A549 (cell line): Measurements from ENCODE around the gene NCOA1. TPM values are rescaled to one million over a fixed set of nuclear protein-coding genes. Genes with fewer than 3 reads are reported as not detected.
A peak's percentile ranks its signal among the peaks of the same experiment; 100 is the strongest.

Source experiments
- ATAC-seq, 2 experiments: fragments of 200-7000 bp in 1 of 2; fragments of >200 bp in 1 of 2; cut with Nextera tagmentation in 1 of 2; cut with Tn5 transposase in 1 of 2; 3 replicates each; pipeline versions ENCODE4 v1.8.0 to v1.9.1; 2018 to 2020; ENCODE audit warnings: mild to moderate bottlenecking in 1 of 2, moderate library complexity in 1 of 2
- CTCF ChIA-PET: fragments of 300-600 bp; sonication (Branson Sonifier 250); formaldehyde crosslinking; extraction: SDS; loops from one replicate; lab custom pipeline; 2021; ENCODE audit warnings: antibody characterized with exemption, inconsistent platforms; lab: Yijun Ruan, JAX
- POLR2A ChIA-PET: fragments of 350-600 bp; formaldehyde crosslinking; extraction: SDS; loops from one replicate; lab custom pipeline; 2021; ENCODE audit warnings: antibody characterized with exemption, inconsistent platforms; lab: Yijun Ruan, JAX
- DNase-seq, 2 experiments: peaks; one replicate each; pipeline versions ENCODE4 v3.0.0 to v3.0.0-alpha.2; 2011 to 2016; ENCODE audit warnings: low read depth in 1 of 2, low spot score in 1 of 2
- FAIRE-seq: peaks from 2 replicates; lab custom pipeline; 2011; peaks lifted over from hg19 to GRCh38; lab: Jason Lieb, UNC
- H3K27ac ChIP-seq, 2 experiments: fragments of >200 bp; sonication (Bioruptor Twin); formaldehyde crosslinking; 3 replicates each; pipeline ENCODE4 v1.5.1; 2016 to 2017
- H3K4me1 ChIP-seq: fragments of >200 bp; sonication (Bioruptor Twin); formaldehyde crosslinking; 3 replicates; pipeline ENCODE4 v1.6.1; 2016
- H3K4me2 ChIP-seq: fragments of >200 bp; sonication (Bioruptor Twin); formaldehyde crosslinking; 3 replicates; pipeline ENCODE4 v1.6.1; 2016
- H3K4me3 ChIP-seq: fragments of >200 bp; sonication (Bioruptor Twin); formaldehyde crosslinking; 3 replicates; pipeline ENCODE4 v1.5.1; 2016
- H3K9me3 ChIP-seq: fragments of >200 bp; sonication (Bioruptor Twin); formaldehyde crosslinking; 3 replicates; pipeline ENCODE4 v1.6.1; 2016
- BHLHE40 ChIP-seq: IDR thresholded peaks from 2 replicates; pipeline ENCODE4 v1.6.1; 2012; ENCODE audit warnings: low read depth, low read length, inconsistent platforms
- CBX2 ChIP-seq: fragments of 200-600 bp; sonication (generic); IDR thresholded peaks from 2 replicates; pipeline ENCODE4 v1.6.1; 2016; ENCODE audit warnings: low read depth, mild to moderate bottlenecking, borderline replicate concordance
- CEBPB ChIP-seq, 2 experiments: fragments of >200 bp in 1 of 2; sonication (Bioruptor Twin) in 1 of 2; formaldehyde crosslinking in 1 of 2; IDR thresholded peaks; 2 replicates each; pipeline ENCODE4 v1.6.1; 2012 to 2016
- EHF ChIP-seq: fragments of 250-450 bp; sonication (Bioruptor Pico); IDR thresholded peaks from 2 replicates; pipeline ENCODE4 v1.5.0; 2020; ENCODE audit warnings: mild to moderate bottlenecking
- EHMT2 ChIP-seq: fragments of 200-600 bp; sonication (generic); IDR thresholded peaks from 2 replicates; pipeline ENCODE4 v1.6.1; 2016; ENCODE audit warnings: antibody characterized with exemption, low read depth, mild to moderate bottlenecking, moderate library complexity
- FOSL2 ChIP-seq, 2 experiments: fragments of 450-650 bp in 1 of 2; fragments of >200 bp in 1 of 2; sonication (Bioruptor Twin) in 1 of 2; formaldehyde crosslinking; IDR thresholded peaks; 2 replicates each; pipeline versions ENCODE4 v1.5.0 to v1.6.1; 2016 to 2020; ENCODE audit warnings: mild to moderate bottlenecking in 1 of 2, moderate library complexity in 1 of 2
- HDAC2 ChIP-seq: fragments of 200-600 bp; sonication (generic); IDR thresholded peaks from 2 replicates; pipeline ENCODE4 v1.6.1; 2016
- HES2 ChIP-seq: fragments of >200 bp; sonication (Bioruptor Twin); formaldehyde crosslinking; IDR thresholded peaks from 2 replicates; pipeline ENCODE4 v1.6.1; 2016
- HOXB13 ChIP-seq: fragments of 250-450 bp; sonication (Bioruptor Pico); IDR thresholded peaks from 2 replicates; pipeline ENCODE4 v1.5.0; 2020; ENCODE audit warnings: low read depth, mild to moderate bottlenecking, moderate library complexity
- JUNB ChIP-seq: fragments of >200 bp; sonication (Bioruptor Twin); formaldehyde crosslinking; IDR thresholded peaks from 2 replicates; pipeline ENCODE4 v1.6.1; 2016
- KDM5A ChIP-seq: fragments of 200-600 bp; sonication (generic); IDR thresholded peaks from 2 replicates; pipeline ENCODE4 v1.6.1; 2016; ENCODE audit warnings: antibody characterized with exemption, mild to moderate bottlenecking
- MAZ ChIP-seq: fragments of 150-350 bp; IDR thresholded peaks from 2 replicates; pipeline ENCODE4 v1.6.1; 2014; ENCODE audit warnings: antibody characterized with exemption, low read depth, low read length, borderline replicate concordance
- MYC ChIP-seq: IDR thresholded peaks from 2 replicates; pipeline ENCODE4 v1.6.1; 2012; ENCODE audit warnings: mild to moderate bottlenecking, inconsistent platforms, low read length, improper control_type of control experiment, borderline replicate concordance
- NR3C1 ChIP-seq: fragments of >200 bp; sonication (Bioruptor Twin); formaldehyde crosslinking; IDR thresholded peaks from 3 replicates; pipeline ENCODE4 v1.6.1; 2017
- PBX3 ChIP-seq: IDR thresholded peaks from 2 replicates; pipeline ENCODE4 v1.6.1; 2012
- RAD21 ChIP-seq, 2 experiments: fragments of >200 bp in 1 of 2; sonication (Bioruptor Twin) in 1 of 2; formaldehyde crosslinking in 1 of 2; IDR thresholded peaks in 1 of 2; conservative IDR thresholded peaks in 1 of 2; 2 replicates in 1 of 2; 3 replicates in 1 of 2; pipeline ENCODE4 v1.6.1; 2012 to 2018; ENCODE audit warnings: inconsistent platforms in 1 of 2
- REST ChIP-seq: fragments of 200-600 bp; sonication (generic); IDR thresholded peaks from 2 replicates; pipeline ENCODE4 v1.6.1; 2016; ENCODE audit warnings: antibody characterized with exemption, mild to moderate bottlenecking, moderate library complexity
- RFX5 ChIP-seq: fragments of 450-650 bp; IDR thresholded peaks from 2 replicates; pipeline ENCODE4 v1.7.1; 2014; ENCODE audit warnings: antibody characterized with exemption, mild to moderate bottlenecking, moderate library complexity
- RNF2 ChIP-seq: fragments of 200-600 bp; sonication (generic); IDR thresholded peaks from 2 replicates; pipeline ENCODE4 v1.6.1; 2016; ENCODE audit warnings: low read depth, mild to moderate bottlenecking, antibody characterized with exemption, moderate library complexity, borderline replicate concordance
- SREBF2 ChIP-seq: fragments of 450-650 bp; IDR thresholded peaks from 2 replicates; pipeline ENCODE4 v1.6.1; 2014; ENCODE audit warnings: mild to moderate bottlenecking, moderate library complexity
- TP53 ChIP-seq: fragments of 250-450 bp; sonication (Bioruptor Pico); IDR thresholded peaks from 2 replicates; pipeline ENCODE4 v1.5.0; 2021; ENCODE audit warnings: mild to moderate bottlenecking, moderate library complexity
- ZC3H11A ChIP-seq: fragments of 450-650 bp; IDR thresholded peaks from 2 replicates; pipeline ENCODE4 v1.6.1; 2014; ENCODE audit warnings: antibody characterized with exemption, mild to moderate bottlenecking
- WGBS: methylation state at CpG from one replicate; pipeline ENCODE4 v1.1.6; 2017; ENCODE audit errors: missing lambda C conversion rate; 5-methylcytosine and 5-hydroxymethylcytosine counted together
- polyA plus RNA-seq, 4 experiments: library from polyadenylated mRNA; depleted of rRNA in 3 of 4; stranded (reverse); fragments of >200 nt; fragmentation: RNase III in 1 of 4; extraction: RNeasy Plus Mini Kit Qiagen cat#74134 plus additional on column Dnase treatment in 1 of 4; gene quantifications; 2 replicates in 3 of 4; 3 replicates in 1 of 4; pipeline ENCODE4 v1.2.3, GENCODE V29; 2011 to 2017
- TF ChIP-seq, protein P1 (sequence below): IDR thresholded peaks from 2 replicates; pipeline ENCODE4 v1.6.1; 2012; ENCODE audit warnings: low read depth, borderline replicate concordance

Gene NCOA1
- polyA plus RNA-seq, 2 of the 4 experiments (the other 2 are of a cell fraction) = 7.6 to 29.9 TPM

DNA sequence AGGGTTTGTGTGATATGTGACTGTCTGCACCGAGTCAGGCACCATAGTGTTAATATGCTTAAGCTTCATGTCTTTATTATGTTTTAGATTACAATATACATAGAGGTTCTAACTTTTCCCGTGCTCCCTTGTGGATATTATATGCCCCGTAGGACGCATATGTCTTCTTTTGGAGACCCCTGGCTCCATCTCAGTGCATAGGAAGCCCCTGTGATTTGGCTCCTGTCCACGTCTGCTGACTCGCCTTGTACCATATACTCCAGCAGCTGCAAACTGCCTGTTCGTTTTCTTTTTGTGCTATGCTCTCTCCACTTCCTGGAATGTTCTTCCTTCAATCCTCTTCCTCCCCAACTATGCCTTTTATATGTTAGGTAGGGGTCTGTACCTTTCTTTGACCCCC lies 191.2 kb downstream of the NCOA1 start:
- no peak overlapping the region for H3K4me3 ChIP-seq
- WGBS = 71% methylated on average over 7 of the region's 7 CpGs
- FAIRE-seq (no peak), ATAC-seq (no peak), DNase-seq (no peak)
- ChIA-PET CTCF (no interaction called here), POLR2A (no interaction called here)
- H3K9me3 ChIP-seq = no peaks in the 10 kb centered on the region
- no peak overlapping the region for H3K4me2 ChIP-seq
- no peak for TF ChIP-seq HOXB13 (CRISPR knock-in tag)
- no peak for TF ChIP-seq HES2
- TF ChIP-seq NR3C1 = no peak
- no peak for TF ChIP-seq SREBF2
- no peak for TF ChIP-seq CEBPB (IDR thresholded peaks at IDR 0.05)
- TF ChIP-seq TP53 (CRISPR knock-in tag) = no peak
- no peak for TF ChIP-seq HDAC2
- no peak for TF ChIP-seq EHF (CRISPR knock-in tag)
- no peak for TF ChIP-seq PBX3
- no peak for TF ChIP-seq ZC3H11A
- TF ChIP-seq CBX2 = no peak
- no peak for TF ChIP-seq JUNB
- H3K27ac ChIP-seq = peak overlapping the region in 1 of 2 experiments; percentile 17; a peak in 1 of 6 replicates
- no peaks in the 10 kb centered on the region for H3K4me1 ChIP-seq

- WGBS = 94% methylated on average over 1 of the region's 1 CpG
- TF ChIP-seq EHMT2 = no peak
- ATAC-seq (no peak), DNase-seq (no peak), FAIRE-seq (no peak)
- H3K4me1 ChIP-seq = no peaks in the 10 kb centered on the region
- no peak overlapping the region for H3K4me2 ChIP-seq
- POLR2A ChIA-PET = no interaction called here
- H3K4me3 ChIP-seq = no peak overlapping the region
- no peak overlapping the region for H3K27ac ChIP-seq
- CTCF ChIA-PET = interaction anchor here (0.9 kb wide), 1 partner anchor 15 kb away, joined by 3 read pairs; no protein-coding TSS in a partner anchor
- no peaks in the 10 kb centered on the region for H3K9me3 ChIP-seq
Measured at GRCh38 chr2:24683408-24683807, 192.4 kb downstream of the NCOA1 start.

DNA sequence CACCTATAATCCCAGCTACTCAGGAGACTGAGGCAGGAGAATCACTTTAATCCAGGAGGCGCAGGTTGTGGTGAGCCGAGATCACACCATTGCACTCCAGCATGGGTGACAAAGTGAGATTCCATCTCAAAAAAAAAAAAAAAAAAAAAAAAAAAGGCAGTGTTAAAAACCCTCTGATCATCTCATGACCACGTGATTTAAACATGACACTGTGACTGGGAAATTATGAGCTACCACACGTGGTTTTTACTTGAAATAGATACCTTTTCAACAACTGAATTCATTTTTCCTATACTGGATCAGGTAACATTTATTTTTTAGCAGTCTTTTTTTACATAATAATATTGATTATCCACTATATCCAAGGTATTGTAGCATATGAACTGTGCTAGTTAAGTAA lies 199.5 kb downstream of the NCOA1 start:
- Histone ChIP-seq H3K4me3 (no peak overlapping the region), H3K4me1 (no peaks in the 10 kb centered on the region), H3K4me2 (no peak overlapping the region), H3K27ac (no peak overlapping the region), H3K9me3 (no peaks in the 10 kb centered on the region)
- ATAC-seq (no peak), DNase-seq (no peak), FAIRE-seq (peak; percentile 7)
- TF ChIP-seq BHLHE40 (no peak), MYC (no peak), RAD21 (conservative IDR thresholded peaks at IDR 0.05 in 1 of 2, IDR thresholded peaks at IDR 0.05 in 1 of 2) (no peak), TP53 (CRISPR knock-in tag) (no peak), PBX3 (no peak), RFX5 (no peak), FOSL2 (IDR thresholded peaks at IDR 0.05) (no peak), FOSL2 (CRISPR knock-in tag; IDR thresholded peaks at IDR 0.05) (no peak), EHMT2 (no peak), REST (no peak), MAZ (no peak), RNF2 (no peak), KDM5A (no peak), EHF (CRISPR knock-in tag) (no peak)
- TF ChIP-seq, protein P1, sequence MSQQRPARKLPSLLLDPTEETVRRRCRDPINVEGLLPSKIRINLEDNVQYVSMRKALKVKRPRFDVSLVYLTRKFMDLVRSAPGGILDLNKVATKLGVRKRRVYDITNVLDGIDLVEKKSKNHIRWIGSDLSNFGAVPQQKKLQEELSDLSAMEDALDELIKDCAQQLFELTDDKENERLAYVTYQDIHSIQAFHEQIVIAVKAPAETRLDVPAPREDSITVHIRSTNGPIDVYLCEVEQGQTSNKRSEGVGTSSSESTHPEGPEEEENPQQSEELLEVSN = no peak
- ChIA-PET POLR2A (no interaction called here), CTCF (no interaction called here)
- 87% methylated on average over 4 of the region's 4 CpGs for WGBS
